HT1080 (cell line): ENCODE results near the gene CD48. TPM values are rescaled to one million over a fixed set of nuclear protein-coding genes. Genes with fewer than 3 reads are reported as not detected.
A peak's percentile ranks its signal among the peaks of the same experiment; 100 is the strongest.
"Not testable (repeated sequence)": the region's sequence is repeated elsewhere in the genome, so short reads cannot be mapped to it uniquely, and the experiment has no call there.

Source experiments
- DNase-seq: peaks from one replicate; pipeline ENCODE4 v3.0.0-alpha.2; 2015; ENCODE audit warnings: low read depth
- total RNA-seq: library from RNA; depleted of rRNA; stranded (reverse); fragments of >200 nt; shearing (Covaris generic); gene quantifications from 2 replicates; pipeline ENCODE4 v1.2.3, GENCODE V29; 2014

The CD48 gene
- total RNA-seq, 1 experiment from 2014 or later, result not detected

GRCh38 chr1:160742428-160743127 lies 31.0 kb upstream of the CD48 start:
- no peak for DNase-seq

- DNase-seq, result no peak
Observed at GRCh38 chr1:160741612-160742348, 30.2 kb upstream of the CD48 start.

GRCh38 chr1:160741092-160741501 lies 29.5 kb upstream of the CD48 start:
- no peak for DNase-seq

- DNase-seq, result no peak
Observed at GRCh38 chr1:160740133-160740688, 28.6 kb upstream of the CD48 start.

GRCh38 chr1:160739098-160739511 lies 27.5 kb upstream of the CD48 start, which contains the start of gene SLAMF7:
SLAMF7 (plus strand) TSS chr1:160739247; CDS start chr1:160739302, 55 bp downstream.
- DNase-seq, result peak; percentile 80

- DNase-seq, result no peak
Observed at GRCh38 chr1:160738271-160738670, 26.6 kb upstream of the CD48 start.

- DNase-seq, result no peak
Observed at GRCh38 chr1:160734301-160734700, 22.7 kb upstream of the CD48 start.

GRCh38 chr1:160733898-160734297 lies 22.3 kb upstream of the CD48 start:
- no peak for DNase-seq

GRCh38 chr1:160731990-160732389 lies 20.4 kb upstream of the CD48 start:
- DNase-seq, result no peak

- DNase-seq, result not testable (repeated sequence)
Observed at GRCh38 chr1:160731564-160731963, 19.9 kb upstream of the CD48 start.

- DNase-seq, result no peak
Observed at GRCh38 chr1:160727316-160727640, 15.7 kb upstream of the CD48 start.

GRCh38 chr1:160726498-160727315 lies 15.1 kb upstream of the CD48 start:
- peak; percentile 76 for DNase-seq

GRCh38 chr1:160726114-160726497 lies 14.5 kb upstream of the CD48 start:
- peak; percentile 57 for DNase-seq

GRCh38 chr1:160724465-160725242 lies 13.0 kb upstream of the CD48 start:
- DNase-seq, result peak; percentile 3

- DNase-seq, result no peak
Observed at GRCh38 chr1:160723332-160723731, 11.7 kb upstream of the CD48 start.

- no peak for DNase-seq
Observed at GRCh38 chr1:160722726-160723125, 11.1 kb upstream of the CD48 start.

GRCh38 chr1:160721473-160721872 lies 9.9 kb upstream of the CD48 start:
- no peak for DNase-seq

GRCh38 chr1:160720356-160721085 lies 8.9 kb upstream of the CD48 start:
- peak; percentile 27 for DNase-seq

GRCh38 chr1:160718210-160718609 lies 6.6 kb upstream of the CD48 start:
- no peak for DNase-seq

GRCh38 chr1:160717306-160717705 lies 5.7 kb upstream of the CD48 start:
- no peak for DNase-seq
